ENCODE measurements around the gene SH3RF3. TPM values are rescaled to one million over a fixed set of nuclear protein-coding genes. Genes with fewer than 3 reads are reported as not detected.

Gene SH3RF3
- total RNA-seq, 2 experiments from 2014 or later = 0.05 to 0.06 TPM

- Mint-ChIP-seq H3K27ac (no peak overlapping the region), H3K36me3 (no peaks in the 10 kb centered on the region), H3K4me1 (peaks cover 9% of the 10 kb centered on the region), H3K27me3 (peaks cover 3% of the 10 kb centered on the region), H3K9me3 (ENCODE audit: low read depth) (no peaks in the 10 kb centered on the region), H3K4me3 (no peak overlapping the region)
- DNase-seq (no peak), ATAC-seq (no peak)
- CTCF ChIA-PET = no interaction called here
These were observed 344.8 kb downstream of the SH3RF3 start for GRCh38 chr2:109473616-109474318.

DNA sequence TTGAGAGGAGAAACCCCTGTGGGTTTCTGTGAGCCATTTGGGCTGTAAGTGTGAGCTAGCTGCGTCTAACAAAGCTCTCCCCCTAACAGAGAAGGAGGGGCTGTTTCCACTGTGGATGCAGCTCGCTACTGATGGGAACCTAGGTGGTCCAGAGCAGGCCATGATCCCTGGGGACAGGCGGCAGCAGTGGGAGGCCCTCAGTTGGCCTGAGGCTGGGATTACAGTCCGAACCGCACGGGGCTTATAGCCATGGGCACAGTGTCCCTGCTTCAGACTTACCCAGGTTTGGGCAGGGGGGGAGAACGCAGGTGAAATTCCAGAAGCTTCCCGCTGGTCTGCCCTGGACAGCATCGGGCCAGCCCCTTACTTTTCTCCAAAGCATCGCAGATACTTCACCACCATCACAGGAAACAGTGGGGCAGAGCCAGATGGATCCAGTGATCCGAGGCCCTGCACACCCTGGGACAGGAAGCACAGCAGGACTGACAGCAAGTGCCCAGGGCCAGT lies 345.4 kb downstream of the SH3RF3 start:
- ATAC-seq = no peak
- no peak for DNase-seq
- Mint-ChIP-seq H3K4me3 (no peak overlapping the region), H3K27me3 (peaks cover 3% of the 10 kb centered on the region), H3K27ac (no peak overlapping the region), H3K4me1 (peaks cover 9% of the 10 kb centered on the region), H3K36me3 (no peaks in the 10 kb centered on the region), H3K9me3 (ENCODE audit: low read depth) (no peaks in the 10 kb centered on the region)
- CTCF ChIA-PET = no interaction called here

DNA sequence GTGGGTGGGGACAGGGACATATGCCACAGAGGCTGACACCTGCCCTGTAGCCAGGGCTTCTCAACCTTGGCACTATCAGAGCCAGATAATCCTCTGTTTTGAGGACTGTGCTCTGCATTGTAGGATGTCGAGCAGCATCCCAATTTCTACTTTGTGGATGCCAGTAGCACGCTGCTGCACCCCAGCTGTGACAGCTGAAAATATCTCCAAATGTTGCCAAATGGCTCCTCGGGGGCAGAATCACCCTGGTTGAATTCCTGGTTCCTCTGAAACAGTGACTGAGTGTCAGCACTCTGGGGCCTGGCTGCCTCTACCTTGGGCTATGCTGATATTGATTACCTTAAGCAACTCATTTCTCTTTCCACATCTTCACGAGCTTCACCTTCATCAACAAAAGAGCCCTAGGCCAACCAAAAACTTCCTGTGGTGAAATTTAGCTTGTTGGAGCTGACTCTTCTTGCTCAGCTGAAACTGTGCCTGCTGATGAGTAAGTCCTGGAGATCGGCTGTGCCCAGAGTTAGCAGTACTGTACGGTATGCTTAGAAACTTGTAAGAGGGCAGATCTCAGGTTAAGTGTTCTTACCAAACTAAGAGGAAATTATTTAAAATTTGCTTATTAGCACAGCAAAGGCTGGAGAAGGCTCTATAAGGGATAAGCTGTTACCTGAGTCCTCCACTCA lies 346.7 kb downstream of the SH3RF3 start:
- H3K4me3 Mint-ChIP-seq = no peak overlapping the region
- H3K36me3 Mint-ChIP-seq = no peaks in the 10 kb centered on the region
- ATAC-seq = peak; percentile 69
- DNase-seq = no peak
- H3K27ac Mint-ChIP-seq = no peak overlapping the region
- peaks cover 7% of the 10 kb centered on the region for H3K4me1 Mint-ChIP-seq
- H3K9me3 Mint-ChIP-seq (ENCODE audit: low read depth) = no peaks in the 10 kb centered on the region
- CTCF ChIA-PET = no interaction called here
- H3K27me3 Mint-ChIP-seq = peaks cover 7% of the 10 kb centered on the region

- no peak overlapping the region for H3K4me3 Mint-ChIP-seq
- peaks cover 7% of the 10 kb centered on the region for H3K4me1 Mint-ChIP-seq
- peaks cover 14% of the 10 kb centered on the region for H3K27me3 Mint-ChIP-seq
- no peak for ATAC-seq
- DNase-seq = no peak
- H3K9me3 Mint-ChIP-seq (ENCODE audit: low read depth) = no peaks in the 10 kb centered on the region
- no peaks in the 10 kb centered on the region for H3K36me3 Mint-ChIP-seq
- CTCF ChIA-PET = no interaction called here
- no peak overlapping the region for H3K27ac Mint-ChIP-seq
These were observed 347.8 kb downstream of the SH3RF3 start for GRCh38 chr2:109476641-109477441.

GRCh38 chr2:109478906-109479493 lies 350.0 kb downstream of the SH3RF3 start:
- ATAC-seq = no peak
- CTCF ChIA-PET = no interaction called here
- H3K4me3 Mint-ChIP-seq = no peak overlapping the region
- no peaks in the 10 kb centered on the region for H3K36me3 Mint-ChIP-seq
- H3K9me3 Mint-ChIP-seq (ENCODE audit: low read depth) = no peaks in the 10 kb centered on the region
- peaks cover 7% of the 10 kb centered on the region for H3K4me1 Mint-ChIP-seq
- H3K27me3 Mint-ChIP-seq = peaks cover 20% of the 10 kb centered on the region
- DNase-seq = no peak
- H3K27ac Mint-ChIP-seq = no peak overlapping the region

GRCh38 chr2:109479804-109480203 lies 350.8 kb downstream of the SH3RF3 start:
- no peak for ATAC-seq
- H3K4me1 Mint-ChIP-seq = peaks cover 7% of the 10 kb centered on the region
- no peak for DNase-seq

GRCh38 chr2:109480486-109481195 lies 351.6 kb downstream of the SH3RF3 start:
- H3K9me3 Mint-ChIP-seq (ENCODE audit: low read depth) = no peaks in the 10 kb centered on the region
- CTCF ChIA-PET = interaction anchor here (2.4 kb wide), 1 partner anchor 29 kb away, joined by 8 read pairs; no protein-coding TSS in a partner anchor
- peaks cover 5% of the 10 kb centered on the region for H3K4me1 Mint-ChIP-seq
- H3K27ac Mint-ChIP-seq = no peak overlapping the region
- peaks cover 22% of the 10 kb centered on the region for H3K27me3 Mint-ChIP-seq
- no peak for ATAC-seq
- no peak for DNase-seq
- no peak overlapping the region for H3K4me3 Mint-ChIP-seq
- H3K36me3 Mint-ChIP-seq = no peaks in the 10 kb centered on the region

More at GRCh38 chr2:109479804-109480203, 350.8 kb downstream of the SH3RF3 start:
- H3K27me3 Mint-ChIP-seq = peaks cover 20% of the 10 kb centered on the region
- H3K27ac Mint-ChIP-seq = no peak overlapping the region
- no peaks in the 10 kb centered on the region for H3K9me3 Mint-ChIP-seq (ENCODE audit: low read depth)
- CTCF ChIA-PET = no interaction called here
- no peaks in the 10 kb centered on the region for H3K36me3 Mint-ChIP-seq
- no peak overlapping the region for H3K4me3 Mint-ChIP-seq

DNA sequence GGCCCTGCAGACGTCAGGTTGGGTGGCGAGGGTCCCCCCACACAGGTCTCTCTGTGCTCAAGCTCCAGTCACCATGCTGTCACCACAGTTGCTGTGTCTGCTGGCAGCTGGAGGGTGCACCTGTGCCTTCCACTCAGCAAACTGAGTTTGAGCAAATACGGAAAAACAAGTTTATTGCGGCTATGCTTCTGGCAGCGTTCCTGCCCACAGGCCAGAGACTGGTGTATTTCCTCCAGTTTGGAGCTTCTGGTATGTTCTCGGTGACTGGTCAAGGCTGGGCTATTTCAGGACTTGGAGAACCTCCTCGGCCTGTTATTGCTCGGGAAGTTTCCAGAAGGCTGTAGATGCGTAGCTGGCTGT lies 352.2 kb downstream of the SH3RF3 start:
- CTCF ChIA-PET = interaction anchor here (2.4 kb wide), 1 partner anchor 29 kb away, joined by 8 read pairs; no protein-coding TSS in a partner anchor
- no peaks in the 10 kb centered on the region for H3K9me3 Mint-ChIP-seq (ENCODE audit: low read depth)
- H3K36me3 Mint-ChIP-seq = no peaks in the 10 kb centered on the region
- ATAC-seq = no peak
- H3K4me1 Mint-ChIP-seq = no peaks in the 10 kb centered on the region
- H3K27ac Mint-ChIP-seq = no peak overlapping the region
- DNase-seq = no peak
- H3K4me3 Mint-ChIP-seq = no peak overlapping the region
- H3K27me3 Mint-ChIP-seq = peaks cover 27% of the 10 kb centered on the region

DNA sequence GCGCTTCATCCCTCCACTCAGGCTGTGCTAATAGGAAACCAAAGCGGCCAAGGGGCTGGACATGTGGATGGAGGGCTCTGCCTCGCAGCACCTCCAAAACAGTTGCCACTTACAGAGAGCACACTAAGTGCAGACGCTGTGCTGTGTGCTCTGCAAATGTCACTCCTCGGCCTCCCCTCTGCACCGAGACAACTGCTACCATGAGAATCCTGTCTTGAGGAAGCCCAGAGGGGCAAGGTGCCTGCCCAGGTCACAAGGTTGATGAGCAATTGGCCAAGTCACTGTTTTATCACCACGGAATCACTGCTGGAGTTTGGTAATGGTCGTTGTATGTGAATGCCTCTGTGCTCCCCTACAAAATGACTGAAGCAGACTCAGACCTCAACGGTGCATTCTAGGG lies 352.6 kb downstream of the SH3RF3 start:
- Mint-ChIP-seq H3K4me1 (no peaks in the 10 kb centered on the region), H3K36me3 (no peaks in the 10 kb centered on the region), H3K27me3 (peaks cover 28% of the 10 kb centered on the region), H3K4me3 (no peak overlapping the region), H3K9me3 (ENCODE audit: low read depth) (no peaks in the 10 kb centered on the region), H3K27ac (no peak overlapping the region)
- CTCF ChIA-PET = interaction anchor here (2.4 kb wide), 1 partner anchor 28 kb away, joined by 8 read pairs; no protein-coding TSS in a partner anchor
- ATAC-seq (no peak), DNase-seq (no peak)

DNA sequence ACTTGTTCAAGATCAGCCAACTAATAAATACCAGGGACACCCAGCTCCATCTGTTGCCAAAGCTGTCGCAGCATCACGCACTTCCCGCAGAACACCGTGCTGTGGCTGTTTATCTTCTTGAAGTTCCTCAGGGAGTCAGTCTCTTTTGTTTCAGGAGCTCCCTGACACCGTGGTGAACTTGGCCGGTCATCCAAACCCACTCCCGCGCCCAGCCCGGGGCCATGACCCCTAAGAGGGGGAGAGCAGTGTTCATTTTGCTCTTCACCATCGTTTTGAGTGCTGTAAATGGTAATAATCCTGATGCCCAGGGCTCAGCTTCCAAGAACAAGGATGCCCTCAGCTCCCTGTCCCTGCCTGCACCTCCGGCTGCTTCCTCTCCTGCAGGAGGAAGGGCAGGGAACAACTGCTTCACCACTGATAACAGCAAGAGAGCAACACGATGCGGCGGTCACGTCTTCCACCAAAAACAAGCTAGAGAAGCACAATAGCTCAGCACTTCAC lies 353.4 kb downstream of the SH3RF3 start:
- no peak for ATAC-seq
- CTCF ChIA-PET = interaction anchor here (2.4 kb wide), 1 partner anchor 28 kb away, joined by 8 read pairs; no protein-coding TSS in a partner anchor

GRCh38 chr2:109486711-109487535 lies 357.9 kb downstream of the SH3RF3 start:
- H3K36me3 Mint-ChIP-seq = no peaks in the 10 kb centered on the region
- no peak overlapping the region for H3K4me3 Mint-ChIP-seq
- DNase-seq (no peak), ATAC-seq (no peak)
- no peaks in the 10 kb centered on the region for H3K4me1 Mint-ChIP-seq
- CTCF ChIA-PET = interaction anchor here (1.1 kb wide), 1 partner anchor 23 kb away, joined by 3 read pairs; no protein-coding TSS in a partner anchor
- H3K9me3 Mint-ChIP-seq (ENCODE audit: low read depth) = no peaks in the 10 kb centered on the region
- H3K27ac Mint-ChIP-seq = no peak overlapping the region
- peaks cover 17% of the 10 kb centered on the region for H3K27me3 Mint-ChIP-seq

More for the DNA sequence above, 353.4 kb downstream of the SH3RF3 start:
- no peak for DNase-seq
- no peak overlapping the region for H3K4me3 Mint-ChIP-seq
- H3K27me3 Mint-ChIP-seq = peaks cover 28% of the 10 kb centered on the region
- H3K27ac Mint-ChIP-seq = no peak overlapping the region
- H3K9me3 Mint-ChIP-seq (ENCODE audit: low read depth) = no peaks in the 10 kb centered on the region
- no peaks in the 10 kb centered on the region for H3K4me1 Mint-ChIP-seq
- H3K36me3 Mint-ChIP-seq = no peaks in the 10 kb centered on the region

- ATAC-seq (no peak), DNase-seq (no peak)
- no peaks in the 10 kb centered on the region for H3K9me3 Mint-ChIP-seq (ENCODE audit: low read depth)
- peaks cover 17% of the 10 kb centered on the region for H3K27me3 Mint-ChIP-seq
- H3K36me3 Mint-ChIP-seq = no peaks in the 10 kb centered on the region
- CTCF ChIA-PET = no interaction called here
- no peak overlapping the region for H3K4me3 Mint-ChIP-seq
- H3K4me1 Mint-ChIP-seq = no peaks in the 10 kb centered on the region
- no peak overlapping the region for H3K27ac Mint-ChIP-seq
These were observed 358.5 kb downstream of the SH3RF3 start for GRCh38 chr2:109487536-109487869.
